Erythroblast (primary cell): ENCODE data around the gene MKS1.

Source experiments
- DNase-seq, 2 experiments: peaks; one replicate each; lab custom pipeline; 2025; lab: John Stamatoyannopoulos, UW
- GATA1 ChIP-seq: IDR thresholded peaks from 2 replicates; pipeline ENCODE4 v1.6.1; 2011; ENCODE audit warnings: low read depth, mild to moderate bottlenecking, control low read depth, low read length, moderate library complexity
- POLR2A ChIP-seq: IDR thresholded peaks from 2 replicates; pipeline ENCODE4 v1.6.1; 2011; ENCODE audit warnings: mild to moderate bottlenecking, low read length

The MKS1 gene

GRCh38 chr17:58233543-58233942 is 14.5 kb upstream of the MKS1 start:
- DNase-seq: no peak
- no peak for TF ChIP-seq POLR2A
- TF ChIP-seq GATA1: no peak

- DNase-seq: no peak
- TF ChIP-seq POLR2A: no peak
- no peak for TF ChIP-seq GATA1
These were observed 13.7 kb upstream of the MKS1 start for GRCh38 chr17:58232707-58233156.

GRCh38 chr17:58231641-58232040 is 12.6 kb upstream of the MKS1 start:
- no peak for DNase-seq
- TF ChIP-seq GATA1: no peak
- TF ChIP-seq POLR2A: no peak

- TF ChIP-seq POLR2A (no peak), GATA1 (no peak)
- no peak for DNase-seq
These were observed 10.8 kb upstream of the MKS1 start for GRCh38 chr17:58229881-58230280.

GRCh38 chr17:58229384-58229783 is 10.3 kb upstream of the MKS1 start:
- no peak for DNase-seq
- TF ChIP-seq GATA1 (no peak), POLR2A (no peak)

- DNase-seq: no peak
- no peak for TF ChIP-seq GATA1
- TF ChIP-seq POLR2A: no peak
These were observed 9.6 kb upstream of the MKS1 start for GRCh38 chr17:58228679-58229078.

GRCh38 chr17:58227733-58228132 is 8.7 kb upstream of the MKS1 start:
- TF ChIP-seq GATA1 (no peak), POLR2A (no peak)
- no peak for DNase-seq

GRCh38 chr17:58224315-58224714 is 5.3 kb upstream of the MKS1 start:
- no peak for DNase-seq

GRCh38 chr17:58219789-58220183 is 731 bp upstream of the MKS1 start:
- DNase-seq: peak in 1 of 2 experiments; percentile 39
- no peak for TF ChIP-seq POLR2A
- TF ChIP-seq GATA1: no peak

More at GRCh38 chr17:58224315-58224714, 5.3 kb upstream of the MKS1 start:
- no peak for TF ChIP-seq POLR2A
- no peak for TF ChIP-seq GATA1

- TF ChIP-seq POLR2A: no peak
- TF ChIP-seq GATA1: no peak
- peak; percentile 11 to 52 for DNase-seq
These were observed 1.3 kb downstream of the MKS1 start for GRCh38 chr17:58217766-58218165.

GRCh38 chr17:58215685-58216084 is 3.4 kb downstream of the MKS1 start:
- DNase-seq: peak; percentile 22 to 28
- no peak for TF ChIP-seq POLR2A
- no peak for TF ChIP-seq GATA1

- TF ChIP-seq GATA1 (no peak), POLR2A (no peak)
- peak in 1 of 2 experiments; percentile 17 for DNase-seq
These were observed 8.1 kb downstream of the MKS1 start for GRCh38 chr17:58210922-58211321.

GRCh38 chr17:58208344-58208743 is 10.7 kb downstream of the MKS1 start:
- DNase-seq: no peak
- TF ChIP-seq POLR2A (no peak), GATA1 (no peak)

- no peak for TF ChIP-seq GATA1
- no peak for TF ChIP-seq POLR2A
- no peak for DNase-seq
These were observed 11.6 kb downstream of the MKS1 start for GRCh38 chr17:58207451-58207850.

GRCh38 chr17:58205936-58206335 is 13.1 kb downstream of the MKS1 start:
- TF ChIP-seq POLR2A (no peak), GATA1 (no peak)

GRCh38 chr17:58204796-58205195 is 14.3 kb downstream of the MKS1 start:
- DNase-seq: no peak
- no peak for TF ChIP-seq GATA1
- no peak for TF ChIP-seq POLR2A

More at GRCh38 chr17:58205936-58206335, 13.1 kb downstream of the MKS1 start:
- DNase-seq: no peak
